GM12878 (cell line): ENCODE data around the gene CIPC. TPM values are rescaled to one million over a fixed set of nuclear protein-coding genes. Genes with fewer than 3 reads are reported as not detected.
A peak's percentile ranks its signal among the peaks of the same experiment; 100 is the strongest.

Experiments used
- CHD4 ChIP-seq: fragments of 200-600 bp; sonication (generic); IDR thresholded peaks from 2 replicates; pipeline ENCODE4 v1.6.1; 2016; ENCODE audit warnings: mild to moderate bottlenecking
- E2F8 ChIP-seq: fragments of 450-650 bp; IDR thresholded peaks from 2 replicates; pipeline ENCODE4 v1.6.1; 2018; ENCODE audit warnings: mild to moderate bottlenecking, low read depth, moderate library complexity; ENCODE audit not compliant: partially characterized antibody
- IKZF2 ChIP-seq, 2 experiments: fragments of 450-650 bp; IDR thresholded peaks; 2 replicates each; pipeline ENCODE4 v1.6.1; 2017; ENCODE audit warnings: mild to moderate bottlenecking in 2 of 2, moderate library complexity in 2 of 2
- IRF4 ChIP-seq: IDR thresholded peaks from 2 replicates; pipeline ENCODE4 v1.6.1; 2011; ENCODE audit warnings: low read depth, low read length
- MLLT1 ChIP-seq: fragments of 450-650 bp; IDR thresholded peaks from 2 replicates; pipeline ENCODE4 v1.6.1; 2016; ENCODE audit warnings: mild to moderate bottlenecking
- NFIC ChIP-seq: IDR thresholded peaks from 2 replicates; pipeline ENCODE4 v1.6.1; 2012; ENCODE audit warnings: low read depth, mild to moderate bottlenecking, inconsistent platforms, low read length, moderate library complexity
- PAX5 ChIP-seq: IDR thresholded peaks from 2 replicates; pipeline ENCODE4 v1.6.1; 2011; ENCODE audit warnings: low read depth, low read length, borderline replicate concordance
- PML ChIP-seq: IDR thresholded peaks from 2 replicates; pipeline ENCODE4 v1.6.1; 2012; ENCODE audit warnings: low read length, inconsistent platforms
- POU2F2 ChIP-seq: IDR thresholded peaks from 3 replicates; pipeline ENCODE4 v1.6.1; 2011; ENCODE audit warnings: low read depth, mild to moderate bottlenecking, low read length, borderline replicate concordance
- SREBF1 ChIP-seq: IDR thresholded peaks from 2 replicates; pipeline ENCODE4 v1.6.1; 2012; ENCODE audit warnings: mild to moderate bottlenecking, low read length
- SUPT20H ChIP-seq: IDR thresholded peaks from 2 replicates; pipeline ENCODE4 v1.6.1; 2011; ENCODE audit warnings: low read depth, mild to moderate bottlenecking, low read length, moderate library complexity, borderline replicate concordance; ENCODE audit not compliant: control insufficient read depth
- USF1 ChIP-seq: IDR thresholded peaks from 2 replicates; pipeline ENCODE4 v1.6.1; 2011; ENCODE audit warnings: borderline replicate concordance, low read depth, mild to moderate bottlenecking, moderate library complexity, mixed read lengths, low read length; ENCODE audit not compliant: insufficient read depth; ENCODE audit errors: extremely low read length
- YY1 ChIP-seq: IDR thresholded peaks from 2 replicates; pipeline ENCODE4 v1.6.1; 2011; ENCODE audit warnings: low read depth, mild to moderate bottlenecking, low read length
- ZBTB11 ChIP-seq: fragments of 450-650 bp; formaldehyde crosslinking; IDR thresholded peaks from 2 replicates; pipeline ENCODE4 v1.5.0; 2022; ENCODE audit warnings: mild to moderate bottlenecking, missing genetic modification characterization
- ZBTB4 ChIP-seq: fragments of 450-650 bp; formaldehyde crosslinking; IDR thresholded peaks from 2 replicates; pipeline ENCODE4 v1.4.0; 2022; ENCODE audit warnings: mild to moderate bottlenecking, moderate library complexity
- ZNF384 ChIP-seq: IDR thresholded peaks from 2 replicates; pipeline ENCODE4 v1.6.1; 2012; ENCODE audit warnings: low read depth, mild to moderate bottlenecking, low read length, improper control_type of control experiment, borderline replicate concordance
- polyA plus RNA-seq, 11 experiments: library from polyadenylated mRNA; depleted of rRNA in 4 of 11; unstranded in 6 of 11; stranded (reverse) in 5 of 11; fragments of >200 nt; fragmentation: Nextera tagmentation in 4 of 11; fragmentation: Illumina TruSeq in 1 of 11; extraction: Ambion mirVana in 4 of 11; extraction: Trizol in 1 of 11; gene quantifications; 1 replicate in 1 of 11; 2 replicates in 10 of 11; pipeline versions ENCODE4 v1.2.1 to v1.2.3, GENCODE V29; 2011 to 2016; ENCODE audit warnings: inconsistent platforms in 2 of 11, missing spikeins in 2 of 11, low read depth in 1 of 11
- total RNA-seq, 4 experiments: library from RNA; depleted of rRNA in 3 of 4; stranded (reverse); fragments of >200 nt in 3 of 4; fragmentation: Illumina TruSeq in 1 of 4; extraction: Trizol in 1 of 4; gene quantifications; 2 replicates each; pipeline versions ENCODE4 v1.2.1 to v1.2.3, GENCODE V29; 2013 to 2021

The CIPC gene
- total and polyA plus RNA-seq, 10 of the 15 experiments (the other 5 are each of a cell fraction or from before 2014, with no cell fraction given) = 5.6 to 29.5 (median 16.5) TPM

- TF ChIP-seq SUPT20H (no peak), POU2F2 (no peak; the same call in 2 of the 3 replicates), ZBTB11 (CRISPR knock-in tag) (no peak), ZNF384 (no peak), IKZF2 (IDR thresholded peaks at IDR 0.05) (no peak; a peak in 1 of 4 replicates), MLLT1 (peak; percentile 76; the same call in 1 of the 2 replicates), SREBF1 (no peak; the same call in 1 of the 2 replicates), PML (peak; percentile 73; the same call in 1 of the 2 replicates), IRF4 (no peak), USF1 (peak; percentile 96), E2F8 (peak; percentile 83), ZBTB4 (CRISPR knock-in tag) (no peak), NFIC (no peak), CHD4 (no peak), PAX5 (peak; percentile 16; the same call in 1 of the 2 replicates), YY1 (peak; percentile 97)
Observed at GRCh38 chr14:77097700-77098528, at the start of gene CIPC (continued).
